Testis (tissue), 2 donors: ENCODE data around the gene MYO1D.

ENCODE experiments used
- POLR2A ChIP-seq: fragments of 450-650 bp; IDR thresholded peaks from one replicate; pipeline ENCODE4 v1.6.1; 2017; ENCODE audit warnings: antibody characterized with exemption, mild to moderate bottlenecking, moderate library complexity
- TF ChIP-seq, protein P1 (sequence below), 3 experiments: fragments of 450-650 bp in 2 of 3; fragments of 200-600 bp in 1 of 3; sonication (generic) in 1 of 3; IDR thresholded peaks; one replicate each; pipeline ENCODE4 v1.5.1; 2016 to 2019; ENCODE audit warnings: antibody characterized with exemption in 3 of 3, mild to moderate bottlenecking in 2 of 3, moderate library complexity in 1 of 3

- TF ChIP-seq, protein P1, sequence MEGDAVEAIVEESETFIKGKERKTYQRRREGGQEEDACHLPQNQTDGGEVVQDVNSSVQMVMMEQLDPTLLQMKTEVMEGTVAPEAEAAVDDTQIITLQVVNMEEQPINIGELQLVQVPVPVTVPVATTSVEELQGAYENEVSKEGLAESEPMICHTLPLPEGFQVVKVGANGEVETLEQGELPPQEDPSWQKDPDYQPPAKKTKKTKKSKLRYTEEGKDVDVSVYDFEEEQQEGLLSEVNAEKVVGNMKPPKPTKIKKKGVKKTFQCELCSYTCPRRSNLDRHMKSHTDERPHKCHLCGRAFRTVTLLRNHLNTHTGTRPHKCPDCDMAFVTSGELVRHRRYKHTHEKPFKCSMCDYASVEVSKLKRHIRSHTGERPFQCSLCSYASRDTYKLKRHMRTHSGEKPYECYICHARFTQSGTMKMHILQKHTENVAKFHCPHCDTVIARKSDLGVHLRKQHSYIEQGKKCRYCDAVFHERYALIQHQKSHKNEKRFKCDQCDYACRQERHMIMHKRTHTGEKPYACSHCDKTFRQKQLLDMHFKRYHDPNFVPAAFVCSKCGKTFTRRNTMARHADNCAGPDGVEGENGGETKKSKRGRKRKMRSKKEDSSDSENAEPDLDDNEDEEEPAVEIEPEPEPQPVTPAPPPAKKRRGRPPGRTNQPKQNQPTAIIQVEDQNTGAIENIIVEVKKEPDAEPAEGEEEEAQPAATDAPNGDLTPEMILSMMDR (IDR thresholded peaks at IDR 0.05), result no peak
- TF ChIP-seq POLR2A, result no peak
Measured at GRCh38 chr17:32486701-32487472, 390.0 kb downstream of the MYO1D start, which contains the start of gene CDK5R1.
